ENCODE results near the gene ANKS1B.

- TF ChIP-seq, protein P1, sequence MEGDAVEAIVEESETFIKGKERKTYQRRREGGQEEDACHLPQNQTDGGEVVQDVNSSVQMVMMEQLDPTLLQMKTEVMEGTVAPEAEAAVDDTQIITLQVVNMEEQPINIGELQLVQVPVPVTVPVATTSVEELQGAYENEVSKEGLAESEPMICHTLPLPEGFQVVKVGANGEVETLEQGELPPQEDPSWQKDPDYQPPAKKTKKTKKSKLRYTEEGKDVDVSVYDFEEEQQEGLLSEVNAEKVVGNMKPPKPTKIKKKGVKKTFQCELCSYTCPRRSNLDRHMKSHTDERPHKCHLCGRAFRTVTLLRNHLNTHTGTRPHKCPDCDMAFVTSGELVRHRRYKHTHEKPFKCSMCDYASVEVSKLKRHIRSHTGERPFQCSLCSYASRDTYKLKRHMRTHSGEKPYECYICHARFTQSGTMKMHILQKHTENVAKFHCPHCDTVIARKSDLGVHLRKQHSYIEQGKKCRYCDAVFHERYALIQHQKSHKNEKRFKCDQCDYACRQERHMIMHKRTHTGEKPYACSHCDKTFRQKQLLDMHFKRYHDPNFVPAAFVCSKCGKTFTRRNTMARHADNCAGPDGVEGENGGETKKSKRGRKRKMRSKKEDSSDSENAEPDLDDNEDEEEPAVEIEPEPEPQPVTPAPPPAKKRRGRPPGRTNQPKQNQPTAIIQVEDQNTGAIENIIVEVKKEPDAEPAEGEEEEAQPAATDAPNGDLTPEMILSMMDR (IDR thresholded peaks at IDR 0.05; ENCODE audit: insufficient read depth, low read depth, low read length) = no peak
- no peak for TF ChIP-seq EZH2 (IDR thresholded peaks at IDR 0.05; ENCODE audit: insufficient read depth, low read length)
These were observed 929.4 kb downstream of the ANKS1B start for GRCh38 chr12:99055299-99055698.
